Fibroblast of skin of back (primary cell): ENCODE results near the gene TYW1.
"Not testable (repeated sequence)": the region's sequence is repeated elsewhere in the genome, so short reads cannot be mapped to it uniquely, and the experiment has no call there.

Experiments used
- DNase-seq: peaks from one replicate; pipeline ENCODE4 v3.0.0-alpha.2; 2013

The TYW1 gene

DNA sequence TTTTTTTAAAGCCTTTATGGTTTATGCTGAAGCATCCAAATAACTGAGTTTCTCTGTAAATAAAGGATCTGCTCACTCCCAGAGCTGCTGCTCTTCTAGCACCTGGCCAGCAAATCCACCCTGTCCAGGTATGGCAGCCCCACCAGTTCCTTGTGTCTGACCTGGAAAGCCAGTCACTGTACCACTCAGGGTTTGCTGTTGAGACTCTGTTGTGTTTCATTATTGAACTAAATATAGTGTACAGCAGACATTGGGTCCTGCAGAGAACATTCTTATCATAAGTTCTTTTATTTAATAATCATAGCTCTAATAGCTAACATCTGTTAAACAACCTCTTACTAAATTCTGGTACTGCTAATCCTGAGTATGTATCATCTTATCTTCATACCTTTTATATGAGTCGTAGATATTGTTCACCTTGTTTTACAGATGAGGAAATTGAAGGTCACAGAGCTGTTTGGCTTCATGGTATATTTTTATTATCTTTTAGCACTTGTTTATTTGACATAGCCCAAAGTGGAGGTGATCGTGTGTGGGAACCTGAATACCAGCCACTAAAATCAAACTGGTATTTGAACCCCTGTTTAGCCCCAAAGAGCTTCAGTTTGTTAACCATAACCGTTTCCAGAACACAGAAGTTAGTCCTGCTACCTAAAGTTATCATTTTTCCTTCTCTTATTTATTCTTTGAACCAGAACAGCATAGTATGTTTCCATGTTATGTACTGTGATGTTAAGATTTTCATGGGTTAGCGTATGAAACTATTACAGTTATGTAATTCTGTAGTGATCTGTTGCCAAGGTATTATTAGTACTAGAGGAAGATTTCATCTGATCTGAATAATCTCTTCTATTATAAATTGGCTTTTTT, 139.2 kb downstream of the TYW1 start:
- DNase-seq, result peak; percentile 28

GRCh38 chr7:67137489-67137888, 140.9 kb downstream of the TYW1 start:
- DNase-seq, result peak; percentile 11

DNA sequence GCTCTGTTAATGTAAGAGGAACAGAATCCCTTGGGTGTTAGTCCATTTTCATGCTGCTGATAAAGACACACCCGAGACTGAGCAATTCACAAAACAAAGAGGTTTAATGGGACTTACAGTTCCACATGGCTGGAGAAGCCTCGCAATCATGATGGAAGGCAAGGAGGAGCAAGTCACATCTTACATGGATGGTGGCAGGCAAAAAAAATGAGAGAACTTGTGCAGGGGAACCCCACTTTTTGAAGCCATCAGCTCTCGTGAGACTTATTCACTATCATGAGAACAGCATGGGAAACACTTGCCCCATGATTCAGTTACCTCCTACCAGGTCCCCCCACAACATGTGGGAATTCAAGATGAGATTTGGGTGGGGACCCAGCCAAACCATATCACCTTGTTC, 143.2 kb downstream of the TYW1 start:
- not testable (repeated sequence) for DNase-seq

GRCh38 chr7:67141001-67141400, 144.4 kb downstream of the TYW1 start:
- not testable (repeated sequence) for DNase-seq

DNA sequence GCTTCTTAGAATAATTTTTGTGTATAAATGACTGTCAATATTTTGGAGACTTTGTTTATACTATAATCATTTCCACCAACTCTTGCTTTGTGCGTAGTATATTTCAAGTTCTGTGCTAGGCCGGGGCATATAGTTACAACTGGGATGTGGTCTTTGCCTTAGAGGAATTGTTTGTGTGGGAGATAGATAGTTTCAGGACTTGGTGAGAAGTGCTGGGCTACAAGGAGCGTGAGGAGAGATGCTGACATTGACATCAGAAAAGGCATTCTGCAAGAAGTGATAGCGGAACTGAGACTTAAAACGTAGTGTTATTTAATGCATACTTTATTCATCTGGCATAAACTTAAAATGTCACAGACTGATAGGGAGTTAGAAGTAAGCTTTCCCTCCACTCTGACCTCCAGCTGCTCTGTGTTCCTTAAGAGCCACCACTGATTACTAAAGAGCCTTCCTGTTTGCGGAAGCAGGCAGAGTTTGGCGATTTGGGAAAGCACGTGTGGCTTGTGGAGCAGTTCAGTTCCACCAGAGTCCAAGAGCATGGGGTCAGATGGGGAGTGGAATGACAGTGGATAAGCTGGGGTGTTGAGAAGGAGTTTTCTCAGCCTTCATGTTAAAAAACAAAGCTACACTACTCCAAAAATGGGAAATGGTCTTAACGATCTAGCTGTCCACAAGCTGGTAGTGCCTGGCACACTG, 146.6 kb downstream of the TYW1 start:
- DNase-seq, result not testable (repeated sequence)

DNA sequence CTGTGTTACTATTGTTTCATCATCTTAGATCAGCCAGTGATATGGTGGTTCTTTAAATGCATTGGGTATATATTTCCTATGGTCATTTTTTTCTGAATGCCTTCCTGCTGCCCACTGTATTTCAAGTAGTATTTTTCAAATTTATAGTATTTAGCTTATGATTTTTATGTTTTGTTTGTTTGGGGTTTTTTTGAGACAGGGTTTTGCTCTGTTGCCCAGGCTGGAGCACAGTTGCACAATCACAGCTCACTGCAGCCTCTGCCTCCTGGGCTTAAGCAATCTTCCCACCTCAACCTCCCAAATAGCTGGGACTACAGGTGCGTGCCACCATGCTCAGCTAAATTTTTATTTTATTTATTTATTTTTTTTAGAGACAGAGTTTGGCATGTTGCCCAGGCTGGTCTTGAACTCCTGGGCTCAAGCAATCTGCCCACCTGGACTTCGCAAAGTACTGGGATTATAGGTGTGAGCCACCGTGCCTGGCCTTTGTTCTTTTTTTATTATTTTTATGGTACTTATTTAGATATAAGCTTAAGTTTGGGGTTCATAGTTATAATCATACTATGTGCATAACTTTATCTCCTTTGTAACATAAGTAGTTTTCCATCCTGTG, 149.1 kb downstream of the TYW1 start:
- DNase-seq, result not testable (repeated sequence)

DNA sequence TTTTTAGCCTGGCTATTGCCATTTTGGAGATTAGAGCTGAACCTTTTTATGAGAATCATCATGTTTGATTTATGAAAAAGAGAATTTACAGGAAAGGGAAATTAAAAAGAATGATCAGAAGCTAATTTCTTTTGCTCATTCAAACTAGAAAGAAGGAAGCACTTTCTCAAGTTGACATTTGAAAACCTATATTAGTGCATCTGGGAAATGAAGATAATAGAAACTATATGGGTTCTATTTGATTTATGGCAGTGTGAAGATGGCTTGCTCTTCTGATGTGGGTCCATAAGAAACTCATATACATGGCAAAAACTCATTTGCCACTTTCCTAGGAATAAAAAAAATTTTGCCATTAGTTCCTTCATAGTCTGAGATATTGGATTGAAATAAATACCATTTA, 152.5 kb downstream of the TYW1 start:
- not testable (repeated sequence) for DNase-seq

GRCh38 chr7:67154374-67154773, 157.7 kb downstream of the TYW1 start:
- DNase-seq, result not testable (repeated sequence)

- DNase-seq, result not testable (repeated sequence)
Observed at GRCh38 chr7:67156064-67156463, 159.4 kb downstream of the TYW1 start.

DNA sequence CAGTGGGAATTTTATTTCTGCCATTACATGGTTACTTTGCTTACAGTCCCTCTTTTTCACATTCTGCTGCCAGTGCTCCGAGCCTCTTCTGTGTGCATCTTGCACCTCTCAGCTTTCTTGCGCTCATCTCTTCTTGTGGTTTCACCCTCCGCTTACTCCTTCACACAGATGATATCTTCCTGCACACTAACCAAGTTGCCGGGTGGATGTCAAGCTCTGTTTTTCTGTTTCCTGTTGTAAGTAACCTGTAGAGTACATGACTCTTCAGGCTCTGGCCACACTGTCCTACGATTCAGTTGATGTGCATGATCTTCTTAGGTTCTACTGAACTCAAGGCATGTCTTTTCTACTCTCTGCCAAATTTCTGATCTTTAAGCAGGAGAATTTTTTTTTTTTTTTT, 166.7 kb downstream of the TYW1 start:
- DNase-seq, result not testable (repeated sequence)

- not testable (repeated sequence) for DNase-seq
Observed at GRCh38 chr7:67171151-67171550, 174.5 kb downstream of the TYW1 start.

DNA sequence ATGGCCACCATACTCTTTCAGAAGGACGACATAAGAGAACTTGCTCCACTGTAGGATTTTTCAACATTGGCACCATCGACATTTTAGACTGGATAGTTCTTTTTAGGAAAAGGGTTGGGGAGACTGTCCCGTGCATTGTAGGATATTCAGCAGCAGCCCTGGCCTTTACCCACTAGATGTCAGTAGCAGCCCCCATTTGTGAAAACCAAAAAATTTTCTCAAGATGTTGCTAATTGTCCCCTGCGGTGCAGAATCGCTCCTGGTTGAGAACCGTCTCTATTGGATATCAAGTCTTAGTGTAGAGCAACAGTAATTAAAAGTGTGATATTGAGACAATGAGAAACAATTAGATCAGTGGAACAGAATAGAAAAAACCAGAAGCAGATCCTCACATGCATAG, 180.1 kb downstream of the TYW1 start:
- not testable (repeated sequence) for DNase-seq

GRCh38 chr7:67178915-67179688, 182.5 kb downstream of the TYW1 start:
- DNase-seq, result not testable (repeated sequence)

DNA sequence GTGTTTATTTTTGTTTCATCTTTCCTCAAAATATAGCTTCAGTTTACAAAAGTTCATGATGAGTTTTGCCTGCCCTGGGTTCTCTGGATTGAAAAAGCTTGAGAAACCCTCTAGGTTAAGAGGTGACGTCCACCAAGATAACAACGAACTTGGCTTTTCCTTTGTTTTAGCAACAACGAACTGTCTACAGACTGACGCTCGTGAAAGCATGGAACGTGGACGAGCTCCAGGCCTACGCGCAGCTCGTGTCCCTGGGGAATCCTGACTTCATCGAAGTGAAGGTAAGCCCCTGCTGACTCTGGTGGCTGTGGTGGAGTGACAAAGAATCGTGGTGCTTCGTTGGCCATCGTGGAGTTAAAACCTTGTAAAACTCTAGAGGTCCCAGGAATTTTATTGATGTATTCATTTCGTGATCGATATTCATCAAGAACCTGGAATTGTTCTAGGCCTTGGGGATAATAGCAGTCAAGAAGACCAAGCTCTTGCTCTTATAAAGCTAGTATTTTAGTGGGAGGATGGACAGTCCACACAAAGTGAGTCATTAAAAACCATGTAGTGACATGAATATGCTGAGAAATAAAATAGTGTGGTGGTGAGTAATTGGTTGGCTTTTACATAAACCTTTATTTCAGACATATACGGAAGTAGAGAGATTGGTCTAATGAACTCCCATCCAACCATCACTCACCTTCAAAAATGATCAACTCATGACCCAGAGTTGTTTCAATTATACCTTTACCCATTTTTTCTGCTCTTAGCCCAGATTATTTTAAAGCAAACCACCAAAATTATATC, 186.5 kb downstream of the TYW1 start:
- peak; percentile 13 for DNase-seq

- not testable (repeated sequence) for DNase-seq
Observed at GRCh38 chr7:67184912-67185659, 188.5 kb downstream of the TYW1 start.

- not testable (repeated sequence) for DNase-seq
Observed at GRCh38 chr7:67185660-67186129, 189.1 kb downstream of the TYW1 start.

DNA sequence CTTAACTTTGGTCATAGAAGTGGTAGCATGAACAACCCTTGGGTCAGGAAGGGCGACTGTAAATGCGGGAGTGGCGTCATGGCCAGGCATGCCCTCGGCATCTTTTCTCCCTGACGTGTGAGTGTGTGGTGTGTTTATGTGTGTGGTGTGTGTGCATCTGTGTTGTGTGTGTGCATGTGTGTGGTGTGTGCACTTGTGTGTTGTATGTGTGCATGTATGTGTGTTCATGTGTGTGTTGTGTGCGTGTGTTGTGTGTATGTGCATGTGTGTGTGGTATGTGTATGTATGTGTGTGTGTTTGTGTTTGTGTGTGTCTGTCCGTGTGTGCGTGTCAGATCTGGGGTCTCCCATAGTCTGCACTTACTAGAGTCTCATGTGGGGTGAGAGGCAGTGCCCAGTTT, 192.5 kb downstream of the TYW1 start:
- DNase-seq, result not testable (repeated sequence)

GRCh38 chr7:67189801-67190465, 193.3 kb downstream of the TYW1 start:
- DNase-seq, result not testable (repeated sequence)

DNA sequence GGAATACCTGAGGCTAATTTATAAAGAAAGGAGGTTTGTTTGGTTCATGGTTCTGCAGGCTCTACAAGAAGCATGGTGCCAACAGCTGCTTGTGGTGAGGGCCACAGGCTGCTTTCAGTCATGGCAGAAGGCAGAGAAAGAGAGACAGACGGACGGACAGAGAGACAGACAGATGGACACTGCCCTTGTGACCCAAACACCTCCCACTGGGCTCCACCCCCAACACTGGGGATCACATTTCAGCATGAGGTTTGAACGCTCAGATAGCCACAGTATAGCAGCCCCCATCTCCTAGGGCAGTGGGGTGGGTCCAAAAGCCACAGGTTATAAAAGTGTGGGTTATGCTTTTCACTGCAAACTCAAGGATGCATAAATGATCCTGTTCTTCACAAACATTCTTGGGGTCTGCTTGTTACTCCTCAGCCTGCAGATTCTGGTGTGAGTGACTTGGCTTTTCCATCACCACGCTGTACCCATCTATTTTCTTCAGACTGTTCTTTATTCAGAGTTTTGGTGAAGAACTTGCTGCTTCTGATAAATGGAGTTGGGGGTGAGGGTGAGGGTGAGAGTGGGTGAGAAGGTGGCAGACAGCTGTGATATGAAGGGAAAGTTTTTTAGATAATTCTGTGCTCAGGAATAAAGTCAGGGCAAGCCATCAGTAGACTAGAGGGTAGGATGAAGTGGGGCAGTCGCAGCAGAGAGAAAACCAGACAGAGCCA, 194.5 kb downstream of the TYW1 start:
- not testable (repeated sequence) for DNase-seq
